Measurements from ENCODE around the gene ME1. TPM values are rescaled to one million over a fixed set of nuclear protein-coding genes. Genes with fewer than 3 reads are reported as not detected.

Gene ME1
- total and polyA plus RNA-seq, 9 donors = 1.4 to 2.5 (median 1.9) TPM

- no peaks in the 10 kb centered on the region for H3K36me3 ChIP-seq (ENCODE audit: control insufficient read depth, insufficient read depth, low read length)
- H3K27me3 ChIP-seq (ENCODE audit: control insufficient read depth, insufficient read depth, low read length) = no peaks in the 10 kb centered on the region
Measured at GRCh38 chr6:83436674-83437073, 5.8 kb upstream of the ME1 start.

DNA sequence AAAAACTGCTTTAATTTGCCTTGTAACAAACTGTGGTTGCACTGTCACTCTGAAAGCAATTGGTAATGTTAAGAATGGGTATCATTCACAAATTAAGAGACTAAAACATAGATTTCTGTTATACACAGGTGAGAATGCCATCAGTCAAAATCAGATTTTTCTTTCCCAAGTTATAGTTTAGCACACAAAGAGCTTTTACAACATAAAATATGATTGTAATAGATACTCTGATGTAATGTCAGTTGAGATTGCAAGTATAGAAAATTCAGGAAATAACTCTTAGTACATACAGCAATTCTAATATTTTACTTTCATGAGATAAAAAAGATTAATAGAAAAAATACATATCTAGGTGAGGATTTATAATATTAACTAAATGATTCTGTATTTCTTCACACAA, 2.3 kb upstream of the ME1 start:
- Histone ChIP-seq H3K27me3 (ENCODE audit: control insufficient read depth, insufficient read depth, low read length) (peaks cover 5% of the 10 kb centered on the region), H3K36me3 (ENCODE audit: control insufficient read depth, insufficient read depth, low read length) (no peaks in the 10 kb centered on the region), H3K27ac (ENCODE audit: low read length) (no peak overlapping the region), H3K4me1 (ENCODE audit: control insufficient read depth, insufficient read depth, low read length) (peaks cover 6% of the 10 kb centered on the region), H3K9me3 (replicated peaks; ENCODE audit: control insufficient read depth, low read depth, low read length) (no peaks in the 10 kb centered on the region), H3K4me3 (ENCODE audit: low read length) (no peak overlapping the region)
- DNase-seq = no peak

More at GRCh38 chr6:83436674-83437073, 5.8 kb upstream of the ME1 start:
- Histone ChIP-seq H3K4me3 (ENCODE audit: low read length) (no peak overlapping the region), H3K4me1 (ENCODE audit: control insufficient read depth, insufficient read depth, low read length) (no peaks in the 10 kb centered on the region), H3K27ac (ENCODE audit: low read length) (no peak overlapping the region), H3K9me3 (replicated peaks; ENCODE audit: control insufficient read depth, low read depth, low read length) (no peaks in the 10 kb centered on the region)
- no peak for DNase-seq

GRCh38 chr6:83432636-83433035, 1.8 kb upstream of the ME1 start:
- no CpG with 5 or more reads among the region's 2 CpGs for WGBS (ENCODE audit: insufficient coverage)
- Histone ChIP-seq H3K4me3 (ENCODE audit: low read length) (no peak overlapping the region), H3K9me3 (replicated peaks; ENCODE audit: control insufficient read depth, low read depth, low read length) (no peaks in the 10 kb centered on the region), H3K4me1 (ENCODE audit: control insufficient read depth, insufficient read depth, low read length) (peaks cover 6% of the 10 kb centered on the region), H3K27me3 (ENCODE audit: control insufficient read depth, insufficient read depth, low read length) (peaks cover 5% of the 10 kb centered on the region), H3K36me3 (ENCODE audit: control insufficient read depth, insufficient read depth, low read length) (no peaks in the 10 kb centered on the region), H3K27ac (ENCODE audit: low read length) (no peak overlapping the region)
- DNase-seq = no peak

DNA sequence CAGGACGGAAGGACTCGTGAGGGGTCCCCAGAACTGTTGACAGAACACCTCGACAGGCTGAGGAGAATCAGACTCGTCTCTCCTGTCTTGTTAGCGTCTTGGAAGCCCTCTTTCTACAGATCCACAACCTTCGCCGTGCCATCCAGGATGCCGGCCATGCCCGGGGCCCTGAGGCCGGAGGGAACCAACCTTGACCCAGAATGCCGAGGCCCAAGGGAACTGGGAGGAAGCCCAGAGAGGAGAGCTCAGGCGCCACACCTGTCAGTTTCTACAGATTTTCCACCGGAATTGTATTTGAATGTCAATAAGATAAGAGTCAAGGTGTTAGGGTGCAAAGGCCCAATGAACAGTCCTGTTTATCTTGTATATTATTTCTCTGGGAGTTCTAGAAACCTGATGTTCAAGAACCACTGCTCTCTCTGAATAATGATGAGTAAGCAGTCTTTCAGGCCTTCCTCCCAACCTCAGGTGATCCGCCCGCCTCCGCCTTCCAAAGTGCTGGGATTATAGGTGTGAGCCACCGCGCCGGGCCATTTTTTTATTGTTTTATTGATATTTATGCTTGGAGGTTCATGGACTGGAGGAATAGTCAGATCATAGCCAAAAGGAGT, 799 bp upstream of the ME1 start:
- WGBS (ENCODE audit: insufficient coverage) = 77% methylated on average over 13 of the region's 19 CpGs
- DNase-seq = no peak
- Histone ChIP-seq H3K4me3 (ENCODE audit: low read length) (no peak overlapping the region), H3K36me3 (ENCODE audit: control insufficient read depth, insufficient read depth, low read length) (no peaks in the 10 kb centered on the region), H3K27ac (ENCODE audit: low read length) (no peak overlapping the region), H3K27me3 (ENCODE audit: control insufficient read depth, insufficient read depth, low read length) (peaks cover 5% of the 10 kb centered on the region), H3K9me3 (replicated peaks; ENCODE audit: control insufficient read depth, low read depth, low read length) (no peaks in the 10 kb centered on the region), H3K4me1 (ENCODE audit: control insufficient read depth, insufficient read depth, low read length) (peaks cover 6% of the 10 kb centered on the region)

DNA sequence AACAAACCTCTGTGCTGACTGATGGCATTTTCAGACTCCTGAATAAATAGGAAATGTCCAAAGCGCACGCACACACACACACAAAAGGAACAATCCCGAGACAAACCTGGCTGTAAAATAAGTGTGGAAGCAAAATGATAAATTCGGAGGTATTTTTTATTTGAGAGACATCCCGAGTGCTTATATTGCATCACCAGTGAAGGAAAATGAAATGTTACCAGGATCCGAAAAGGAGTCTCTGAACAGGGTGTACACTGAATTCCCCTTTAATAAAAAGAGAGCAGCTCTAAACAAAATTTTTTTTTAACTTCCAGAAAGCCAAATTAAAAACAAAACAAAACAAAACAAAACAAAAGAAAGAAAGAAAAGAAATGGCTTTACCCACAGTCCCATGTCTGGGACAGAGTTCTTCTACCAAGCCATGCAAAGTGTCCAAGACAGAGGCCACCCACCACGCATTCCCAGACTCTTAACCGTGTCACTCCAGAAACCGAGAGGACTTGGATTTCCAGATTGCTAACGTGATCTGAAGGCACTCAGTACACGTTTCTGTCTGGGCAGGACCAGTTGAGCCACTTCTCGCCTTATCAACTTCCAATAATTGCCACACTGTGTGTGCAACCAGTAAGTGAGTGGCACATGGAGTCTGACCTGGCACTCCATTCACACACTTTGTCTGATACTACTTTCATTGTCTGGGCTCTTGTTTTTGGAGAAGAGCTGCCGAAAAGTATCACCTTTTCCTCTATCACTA, 817 bp downstream of the ME1 start:
- Histone ChIP-seq H3K4me1 (ENCODE audit: control insufficient read depth, insufficient read depth, low read length) (peaks cover 6% of the 10 kb centered on the region), H3K27ac (ENCODE audit: low read length) (no peak overlapping the region), H3K36me3 (ENCODE audit: control insufficient read depth, insufficient read depth, low read length) (no peaks in the 10 kb centered on the region), H3K27me3 (ENCODE audit: control insufficient read depth, insufficient read depth, low read length) (peaks cover 5% of the 10 kb centered on the region), H3K9me3 (replicated peaks; ENCODE audit: control insufficient read depth, low read depth, low read length) (peaks cover under 1% of the 10 kb centered on the region), H3K4me3 (ENCODE audit: low read length) (peak overlapping the region; percentile 47)
- 37% methylated on average over 7 of the region's 13 CpGs for WGBS (ENCODE audit: insufficient coverage)
- DNase-seq = no peak

- Histone ChIP-seq H3K9me3 (replicated peaks; ENCODE audit: control insufficient read depth, low read depth, low read length) (peaks cover 8% of the 10 kb centered on the region), H3K27ac (ENCODE audit: low read length) (no peak overlapping the region), H3K36me3 (ENCODE audit: control insufficient read depth, insufficient read depth, low read length) (no peaks in the 10 kb centered on the region), H3K27me3 (ENCODE audit: control insufficient read depth, insufficient read depth, low read length) (peaks cover 5% of the 10 kb centered on the region), H3K4me1 (ENCODE audit: control insufficient read depth, insufficient read depth, low read length) (peaks cover 6% of the 10 kb centered on the region), H3K4me3 (ENCODE audit: low read length) (no peak overlapping the region)
- no peak for DNase-seq
- no CpG with 5 or more reads among the region's 1 CpG for WGBS (ENCODE audit: insufficient coverage)
Measured at GRCh38 chr6:83429269-83429668, 1.6 kb downstream of the ME1 start.

- no peak overlapping the region for H3K27ac ChIP-seq (ENCODE audit: low read length)
- WGBS (ENCODE audit: insufficient coverage) = no CpG with 5 or more reads among the region's 1 CpG
- no peaks in the 10 kb centered on the region for H3K27me3 ChIP-seq (ENCODE audit: control insufficient read depth, insufficient read depth, low read length)
Measured at GRCh38 chr6:83424392-83425018, 6.3 kb downstream of the ME1 start.

DNA sequence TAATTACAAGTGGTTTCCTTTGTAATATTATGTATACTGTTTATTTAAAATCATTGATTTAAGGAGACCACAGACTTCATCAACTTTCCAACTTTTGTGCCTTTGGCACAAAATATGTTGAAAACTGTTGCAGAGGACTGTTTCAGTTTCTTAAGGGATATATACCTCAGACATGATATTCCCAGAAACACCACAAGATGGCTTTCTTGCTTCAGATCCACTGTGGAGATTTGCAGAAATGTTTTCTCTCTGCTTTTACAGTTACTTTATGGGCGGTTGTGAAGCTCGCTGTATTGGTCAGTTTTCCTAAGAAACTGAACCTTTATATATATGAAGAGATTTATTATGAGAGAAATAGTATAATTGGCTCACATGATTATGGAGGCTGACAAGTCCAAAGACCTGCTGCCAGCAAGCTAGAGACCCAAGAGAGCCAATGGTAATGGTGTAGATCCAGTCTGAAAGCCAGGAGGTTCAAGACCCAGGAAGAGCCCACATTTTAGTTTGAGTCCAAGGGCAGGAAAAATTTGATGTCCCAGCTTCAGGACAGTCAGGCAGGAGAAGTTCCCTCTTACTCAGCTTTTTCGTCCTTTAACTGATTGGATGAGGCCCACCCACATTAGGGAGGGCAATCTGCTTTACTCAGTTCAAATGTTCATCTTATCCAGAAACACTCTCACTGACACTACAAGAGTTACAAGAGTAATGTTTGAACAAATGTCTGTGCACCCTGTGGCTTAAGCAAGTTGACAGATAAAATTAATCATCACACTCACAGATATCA, 12.8 kb downstream of the ME1 start:
- no peaks in the 10 kb centered on the region for H3K36me3 ChIP-seq (ENCODE audit: control insufficient read depth, insufficient read depth, low read length)
- no peaks in the 10 kb centered on the region for H3K4me1 ChIP-seq (ENCODE audit: control insufficient read depth, insufficient read depth, low read length)
- no peak overlapping the region for H3K27ac ChIP-seq (ENCODE audit: low read length)
- H3K9me3 ChIP-seq (replicated peaks; ENCODE audit: control insufficient read depth, low read depth, low read length) = no peaks in the 10 kb centered on the region
- 60% methylated on average over 1 of the region's 3 CpGs for WGBS (ENCODE audit: insufficient coverage)
- peak; percentile 85 for DNase-seq
- no peak overlapping the region for H3K4me3 ChIP-seq (ENCODE audit: low read length)
- H3K27me3 ChIP-seq (ENCODE audit: control insufficient read depth, insufficient read depth, low read length) = no peaks in the 10 kb centered on the region

More at GRCh38 chr6:83424392-83425018, 6.3 kb downstream of the ME1 start:
- Histone ChIP-seq H3K4me1 (ENCODE audit: control insufficient read depth, insufficient read depth, low read length) (no peaks in the 10 kb centered on the region), H3K4me3 (ENCODE audit: low read length) (no peak overlapping the region), H3K36me3 (ENCODE audit: control insufficient read depth, insufficient read depth, low read length) (no peaks in the 10 kb centered on the region), H3K9me3 (replicated peaks; ENCODE audit: control insufficient read depth, low read depth, low read length) (peaks cover 8% of the 10 kb centered on the region)
- no peak for DNase-seq

- no peaks in the 10 kb centered on the region for H3K9me3 ChIP-seq (replicated peaks; ENCODE audit: control insufficient read depth, low read depth, low read length)
- no peaks in the 10 kb centered on the region for H3K36me3 ChIP-seq (ENCODE audit: control insufficient read depth, insufficient read depth, low read length)
- H3K4me3 ChIP-seq (ENCODE audit: low read length) = no peak overlapping the region
- no CpG with 5 or more reads among the region's 2 CpGs for WGBS (ENCODE audit: insufficient coverage)
- no peaks in the 10 kb centered on the region for H3K27me3 ChIP-seq (ENCODE audit: control insufficient read depth, insufficient read depth, low read length)
- no peak overlapping the region for H3K27ac ChIP-seq (ENCODE audit: low read length)
- H3K4me1 ChIP-seq (ENCODE audit: control insufficient read depth, insufficient read depth, low read length) = no peaks in the 10 kb centered on the region
- DNase-seq = no peak
Measured at GRCh38 chr6:83413068-83413467, 17.8 kb downstream of the ME1 start.

- no peaks in the 10 kb centered on the region for H3K4me1 ChIP-seq (ENCODE audit: control insufficient read depth, insufficient read depth, low read length)
- no peaks in the 10 kb centered on the region for H3K36me3 ChIP-seq (ENCODE audit: control insufficient read depth, insufficient read depth, low read length)
- no peak overlapping the region for H3K4me3 ChIP-seq (ENCODE audit: low read length)
- DNase-seq = no peak
- no CpG with 5 or more reads among the region's 3 CpGs for WGBS (ENCODE audit: insufficient coverage)
- H3K27me3 ChIP-seq (ENCODE audit: control insufficient read depth, insufficient read depth, low read length) = no peaks in the 10 kb centered on the region
- H3K27ac ChIP-seq (ENCODE audit: low read length) = no peak overlapping the region
- no peaks in the 10 kb centered on the region for H3K9me3 ChIP-seq (replicated peaks; ENCODE audit: control insufficient read depth, low read depth, low read length)
Measured at GRCh38 chr6:83411731-83412130, 19.1 kb downstream of the ME1 start.

All from muscle of leg (tissue), 11 donors.